ENCODE measurements around the gene FBXW11. TPM values are rescaled to one million over a fixed set of nuclear protein-coding genes. Genes with fewer than 3 reads are reported as not detected.
A peak's percentile ranks its signal among the peaks of the same experiment; 100 is the strongest.

FBXW11 gene
- total RNA-seq, 1 donor from 2014 or later: 71.6 TPM

DNA sequence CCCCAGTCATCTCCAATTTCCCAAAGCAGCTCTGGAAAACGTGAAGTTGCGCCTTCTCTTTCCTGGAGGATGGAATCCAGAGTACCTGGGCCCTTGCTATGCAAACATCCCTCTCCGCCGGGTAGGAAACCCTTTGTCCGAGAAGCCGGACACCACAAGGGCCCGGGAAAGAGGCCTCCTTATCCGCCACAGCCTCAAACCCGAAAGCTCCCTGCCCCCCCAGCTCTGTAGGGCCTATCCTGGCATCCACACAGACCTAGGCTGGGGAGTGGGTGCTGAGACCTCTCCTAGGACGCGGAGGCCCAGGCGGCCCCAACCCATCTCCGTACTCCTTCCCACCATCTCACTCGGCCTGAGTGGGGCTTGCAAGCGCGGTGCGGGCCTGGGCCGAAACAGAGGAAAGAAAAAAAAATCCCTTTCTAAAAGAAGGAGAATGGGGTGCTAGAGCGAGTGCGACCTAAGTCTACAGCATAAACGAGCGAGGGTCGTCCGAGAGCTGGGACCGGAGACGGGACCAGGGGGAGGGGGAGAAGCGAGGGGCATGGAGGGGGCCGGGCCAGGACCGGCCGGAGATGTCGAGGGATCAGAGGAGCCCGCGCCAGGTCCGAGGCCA, 624 bp downstream of the FBXW11 start:
- peak; percentile 17 for DNase-seq (ENCODE audit: low read depth)
- peak overlapping the region; percentile 86 for H3K4me3 ChIP-seq (ENCODE audit: low read depth, low read length)
- TF ChIP-seq, protein P1, sequence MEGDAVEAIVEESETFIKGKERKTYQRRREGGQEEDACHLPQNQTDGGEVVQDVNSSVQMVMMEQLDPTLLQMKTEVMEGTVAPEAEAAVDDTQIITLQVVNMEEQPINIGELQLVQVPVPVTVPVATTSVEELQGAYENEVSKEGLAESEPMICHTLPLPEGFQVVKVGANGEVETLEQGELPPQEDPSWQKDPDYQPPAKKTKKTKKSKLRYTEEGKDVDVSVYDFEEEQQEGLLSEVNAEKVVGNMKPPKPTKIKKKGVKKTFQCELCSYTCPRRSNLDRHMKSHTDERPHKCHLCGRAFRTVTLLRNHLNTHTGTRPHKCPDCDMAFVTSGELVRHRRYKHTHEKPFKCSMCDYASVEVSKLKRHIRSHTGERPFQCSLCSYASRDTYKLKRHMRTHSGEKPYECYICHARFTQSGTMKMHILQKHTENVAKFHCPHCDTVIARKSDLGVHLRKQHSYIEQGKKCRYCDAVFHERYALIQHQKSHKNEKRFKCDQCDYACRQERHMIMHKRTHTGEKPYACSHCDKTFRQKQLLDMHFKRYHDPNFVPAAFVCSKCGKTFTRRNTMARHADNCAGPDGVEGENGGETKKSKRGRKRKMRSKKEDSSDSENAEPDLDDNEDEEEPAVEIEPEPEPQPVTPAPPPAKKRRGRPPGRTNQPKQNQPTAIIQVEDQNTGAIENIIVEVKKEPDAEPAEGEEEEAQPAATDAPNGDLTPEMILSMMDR (IDR thresholded peaks at IDR 0.05; ENCODE audit: insufficient read depth, low read length, severe bottlenecking): no peak
- no peaks in the 10 kb centered on the region for H3K27me3 ChIP-seq (ENCODE audit: control insufficient read depth, insufficient read depth, low read length)
- FAIRE-seq: no peak
- no peaks in the 10 kb centered on the region for H3K36me3 ChIP-seq (ENCODE audit: control insufficient read depth, insufficient read depth, low read length)

DNA sequence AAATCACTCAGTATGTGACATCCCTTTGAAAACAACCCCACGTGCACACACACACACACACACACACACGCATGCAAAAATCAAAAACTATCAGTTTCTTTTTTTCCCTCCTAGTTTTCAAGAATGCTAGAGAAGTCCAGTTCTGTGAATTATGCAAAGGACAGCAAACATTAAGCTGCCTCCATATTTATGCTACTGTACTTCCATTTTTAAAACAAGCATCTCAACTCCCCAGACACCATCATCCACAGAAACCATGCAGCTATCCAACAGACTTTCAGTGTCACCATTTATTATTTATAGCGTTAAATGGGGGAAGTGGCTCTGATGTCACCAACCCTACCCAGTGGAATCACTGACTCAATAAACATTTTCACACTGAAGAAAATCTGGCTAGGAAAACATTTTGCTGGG, 1.6 kb downstream of the FBXW11 start:
- no peaks in the 10 kb centered on the region for H3K36me3 ChIP-seq (ENCODE audit: control insufficient read depth, insufficient read depth, low read length)
- H3K27me3 ChIP-seq (ENCODE audit: control insufficient read depth, insufficient read depth, low read length): no peaks in the 10 kb centered on the region
- DNase-seq (ENCODE audit: low read depth) (peak; percentile 12), FAIRE-seq (no peak)
- TF ChIP-seq, protein P1 (IDR thresholded peaks at IDR 0.05; ENCODE audit: insufficient read depth, low read length, severe bottlenecking): no peak
- H3K4me3 ChIP-seq (ENCODE audit: low read depth, low read length): peak overlapping the region; percentile 86

DNA sequence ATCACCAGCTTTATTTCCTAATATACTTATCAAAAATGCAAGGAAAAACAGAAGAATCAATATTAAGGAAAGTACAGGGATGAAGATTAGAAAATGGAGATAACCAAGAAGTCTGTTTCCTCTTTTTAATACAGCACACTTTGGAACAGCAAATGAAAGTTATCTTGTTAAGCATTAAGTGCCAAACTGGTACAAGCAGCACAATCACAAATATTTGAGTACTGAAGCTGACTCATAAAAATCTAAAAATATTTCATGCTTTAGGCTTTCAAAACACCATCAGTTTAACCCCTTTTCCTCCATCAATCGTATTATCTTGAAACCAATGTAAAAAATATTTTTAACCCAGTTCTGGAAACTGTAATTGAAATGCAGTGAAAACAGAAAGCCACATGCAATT, 2.7 kb downstream of the FBXW11 start:
- TF ChIP-seq, protein P1 (IDR thresholded peaks at IDR 0.05; ENCODE audit: insufficient read depth, low read length, severe bottlenecking): no peak
- no peaks in the 10 kb centered on the region for H3K36me3 ChIP-seq (ENCODE audit: control insufficient read depth, insufficient read depth, low read length)
- H3K4me3 ChIP-seq (ENCODE audit: low read depth, low read length): no peak overlapping the region
- H3K27me3 ChIP-seq (ENCODE audit: control insufficient read depth, insufficient read depth, low read length): no peaks in the 10 kb centered on the region
- DNase-seq (ENCODE audit: low read depth) (peak; percentile 17), FAIRE-seq (no peak)

DNA sequence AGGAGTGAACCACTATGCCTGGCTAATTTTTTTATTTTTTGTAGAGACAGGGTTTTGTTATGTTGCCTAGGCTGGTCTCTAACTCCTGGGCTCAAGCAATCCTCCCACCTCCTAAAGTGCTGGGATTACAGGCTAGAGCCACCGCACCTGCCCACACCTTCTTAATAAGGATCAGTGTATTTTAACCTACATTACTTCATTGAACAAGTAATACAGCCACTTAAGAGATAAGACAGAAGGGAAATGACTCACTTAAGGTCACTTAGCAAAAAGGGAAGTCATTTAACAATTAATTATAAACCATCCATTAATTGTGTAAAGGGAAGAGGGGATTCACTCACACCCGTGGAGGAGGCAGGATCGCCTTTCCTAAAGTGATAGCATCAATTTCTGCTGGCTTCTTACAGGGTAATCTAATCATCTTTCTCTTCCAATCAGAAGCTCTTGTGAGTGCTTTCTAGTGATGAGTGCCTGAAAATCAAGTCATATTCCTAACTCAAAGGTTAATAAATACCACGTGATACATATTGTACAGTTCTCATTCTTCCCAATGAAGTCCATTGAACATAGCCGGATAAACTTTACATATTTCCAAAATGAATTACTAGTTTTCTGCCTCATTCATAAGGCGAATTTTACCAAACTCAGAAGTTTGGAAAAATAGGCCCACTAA, 3.5 kb downstream of the FBXW11 start:
- no peak for FAIRE-seq
- TF ChIP-seq, protein P1 (IDR thresholded peaks at IDR 0.05; ENCODE audit: insufficient read depth, low read length, severe bottlenecking): no peak

DNA sequence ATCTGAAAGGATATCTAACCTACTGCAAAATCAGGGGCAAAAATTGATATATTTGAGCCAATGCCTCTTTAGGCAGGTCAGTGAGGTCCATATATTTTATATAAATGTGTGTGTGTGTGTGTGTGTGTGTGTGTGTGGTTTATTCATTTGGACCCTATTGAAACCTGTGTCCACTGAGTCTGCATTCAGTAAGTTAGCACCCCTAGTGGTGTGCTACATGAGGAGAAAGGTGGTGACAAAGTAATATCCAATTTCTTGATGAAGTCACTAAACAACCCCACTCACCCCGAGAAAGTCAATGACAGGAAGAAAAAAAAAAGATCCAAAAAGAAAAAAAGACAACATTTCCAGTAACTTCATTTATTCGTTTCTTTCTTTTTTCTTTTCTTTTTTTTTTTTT, 4.1 kb downstream of the FBXW11 start:
- DNase-seq (ENCODE audit: low read depth): peak; percentile 49
- H3K36me3 ChIP-seq (ENCODE audit: control insufficient read depth, insufficient read depth, low read length): no peaks in the 10 kb centered on the region
- TF ChIP-seq, protein P1 (IDR thresholded peaks at IDR 0.05; ENCODE audit: insufficient read depth, low read length, severe bottlenecking): peak; percentile 52
- FAIRE-seq: no peak
- no peaks in the 10 kb centered on the region for H3K27me3 ChIP-seq (ENCODE audit: control insufficient read depth, insufficient read depth, low read length)
- no peak overlapping the region for H3K4me3 ChIP-seq (ENCODE audit: low read depth, low read length)

More for the DNA sequence above, 3.5 kb downstream of the FBXW11 start:
- no peak overlapping the region for H3K4me3 ChIP-seq (ENCODE audit: low read depth, low read length)
- no peaks in the 10 kb centered on the region for H3K36me3 ChIP-seq (ENCODE audit: control insufficient read depth, insufficient read depth, low read length)
- no peaks in the 10 kb centered on the region for H3K27me3 ChIP-seq (ENCODE audit: control insufficient read depth, insufficient read depth, low read length)
- peak; percentile 26 for DNase-seq (ENCODE audit: low read depth)
